ENCODE results near the gene ELFN1. TPM values are rescaled to one million over a fixed set of nuclear protein-coding genes. Genes with fewer than 3 reads are reported as not detected.
"Not testable (repeated sequence)": the region's sequence is repeated elsewhere in the genome, so short reads cannot be mapped to it uniquely, and the experiment has no call there.

The ELFN1 gene
- total RNA-seq, 1 experiment from 2014 or later: 22.2 TPM

DNA sequence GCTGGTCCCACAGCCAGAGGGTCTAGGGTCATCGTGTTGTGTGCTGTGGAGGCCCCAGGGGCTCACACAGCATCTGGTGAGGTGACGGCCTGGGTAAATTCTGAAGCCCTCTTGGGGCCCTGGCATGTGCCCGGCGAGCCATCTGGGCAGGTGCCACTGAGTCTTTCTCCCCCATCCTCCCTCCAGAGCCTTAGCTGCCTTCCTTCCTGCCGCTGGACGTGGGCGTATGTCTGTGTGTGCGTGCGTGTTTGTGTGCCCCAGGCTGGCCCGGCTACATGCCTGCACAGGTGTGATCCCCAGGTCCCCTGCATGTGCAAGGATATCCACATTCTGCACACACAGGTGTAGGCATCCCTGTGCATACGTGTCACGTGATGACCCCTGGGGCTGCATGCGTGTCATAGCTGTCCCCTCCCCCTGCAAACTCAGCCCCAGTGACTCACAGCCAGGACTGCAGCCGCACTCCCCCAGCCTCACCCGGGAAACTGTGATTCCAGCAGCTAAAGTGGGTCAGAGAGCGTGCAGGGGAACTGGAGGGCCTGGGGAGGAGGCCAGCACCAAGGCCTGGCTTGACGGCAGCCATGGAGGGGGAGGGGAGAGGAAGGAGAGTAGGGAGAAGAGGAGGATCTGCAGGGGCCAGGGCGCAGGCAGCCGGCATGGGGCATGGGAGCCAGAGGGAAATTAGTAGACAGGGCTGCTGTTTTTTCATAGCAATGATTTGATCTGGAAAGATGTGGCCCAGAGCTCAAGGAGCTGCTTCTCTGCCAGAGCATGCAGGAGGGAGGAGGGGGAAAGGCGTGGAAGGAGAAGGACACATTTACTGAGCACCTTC lies 46.4 kb downstream of the ELFN1 start:
- in situ Hi-C loops (cut with HindIII; ENCODE audit: low sequenced_read_pairs): no loop called here
- no peak for DNase-seq (ENCODE audit: low spot score)

DNA sequence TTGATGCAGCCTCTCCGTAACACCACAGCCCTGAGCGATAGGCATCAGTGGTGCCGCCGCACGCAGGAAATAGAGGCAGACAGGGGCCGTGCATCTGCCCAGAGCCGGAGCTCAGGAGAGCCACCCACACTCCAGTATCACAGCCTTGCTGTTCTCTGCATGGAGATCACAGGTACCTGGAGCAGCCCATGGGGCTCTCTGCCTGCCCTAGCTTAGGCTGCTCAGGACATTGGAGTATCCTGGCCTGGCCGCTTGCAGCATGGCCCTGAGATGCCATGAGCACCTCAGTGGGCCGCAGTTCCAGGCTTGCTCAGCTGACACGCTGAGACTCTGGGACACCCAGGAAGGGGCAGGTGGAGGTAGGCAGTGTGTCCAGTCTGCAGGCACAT lies 47.0 kb downstream of the ELFN1 start:
- DNase-seq (ENCODE audit: low spot score): no peak
- in situ Hi-C loops (cut with HindIII; ENCODE audit: low sequenced_read_pairs): no loop called here

DNA sequence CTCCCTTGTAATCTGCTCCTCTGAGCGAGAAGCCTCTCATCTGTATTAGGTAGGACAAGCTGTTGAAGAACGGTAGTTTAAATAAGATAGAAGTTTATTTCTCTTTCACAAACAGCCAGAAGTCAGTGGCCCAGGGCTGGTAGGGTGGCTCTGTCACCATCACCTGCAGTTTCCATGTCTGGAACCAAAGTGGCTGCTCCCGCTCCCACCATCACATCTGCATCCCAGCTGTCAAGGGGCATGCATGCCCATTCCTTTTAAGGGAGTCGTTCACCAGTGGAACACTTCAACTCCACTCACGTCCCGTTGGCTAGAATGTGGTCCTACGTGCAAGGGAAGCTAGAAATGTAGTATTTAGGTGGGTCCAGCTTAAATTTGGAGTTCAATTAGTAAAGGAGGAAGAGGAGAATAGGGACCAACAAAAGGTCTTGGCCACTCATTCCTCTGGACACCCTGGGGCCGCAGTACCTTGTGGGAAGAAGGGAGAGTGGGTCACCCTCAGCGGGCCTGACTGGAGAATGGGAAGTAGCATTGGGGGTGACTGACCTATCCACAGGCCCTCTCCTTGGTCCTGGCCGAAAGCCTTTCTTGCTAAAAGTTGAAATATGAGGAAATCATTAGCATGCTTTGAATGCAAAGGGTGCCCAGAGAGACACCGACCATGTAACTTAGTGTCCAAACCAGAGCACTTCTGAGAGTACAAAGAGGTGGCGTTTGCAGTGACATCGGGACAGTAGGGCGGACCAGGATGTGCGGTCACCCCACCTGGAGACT lies 48.0 kb downstream of the ELFN1 start:
- no peak for DNase-seq (ENCODE audit: low spot score)

DNA sequence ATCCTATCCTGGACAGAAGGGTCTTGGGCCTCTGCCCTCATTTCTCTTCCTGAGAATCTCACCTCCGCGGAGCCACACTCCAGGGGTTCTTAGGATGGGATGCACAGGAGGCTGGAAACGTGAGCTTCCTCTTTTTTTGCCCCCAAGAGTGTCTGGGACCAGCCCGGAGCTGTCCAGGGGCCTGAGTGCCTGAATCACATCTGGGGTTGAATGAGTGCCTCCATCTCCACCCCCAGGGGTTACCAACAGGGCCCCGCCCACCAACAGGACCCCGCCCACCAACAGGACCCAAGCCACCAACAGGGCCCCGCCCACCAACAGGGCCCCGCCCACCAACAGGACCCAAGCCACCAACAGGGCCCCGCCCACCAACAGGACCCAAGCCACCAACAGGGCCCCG lies 48.8 kb downstream of the ELFN1 start:
- DNase-seq (ENCODE audit: low spot score); in situ Hi-C loops (cut with HindIII; ENCODE audit: low sequenced_read_pairs): not testable (repeated sequence)

More for the DNA sequence above, 48.0 kb downstream of the ELFN1 start:
- in situ Hi-C loops (cut with HindIII; ENCODE audit: low sequenced_read_pairs): no loop called here

DNA sequence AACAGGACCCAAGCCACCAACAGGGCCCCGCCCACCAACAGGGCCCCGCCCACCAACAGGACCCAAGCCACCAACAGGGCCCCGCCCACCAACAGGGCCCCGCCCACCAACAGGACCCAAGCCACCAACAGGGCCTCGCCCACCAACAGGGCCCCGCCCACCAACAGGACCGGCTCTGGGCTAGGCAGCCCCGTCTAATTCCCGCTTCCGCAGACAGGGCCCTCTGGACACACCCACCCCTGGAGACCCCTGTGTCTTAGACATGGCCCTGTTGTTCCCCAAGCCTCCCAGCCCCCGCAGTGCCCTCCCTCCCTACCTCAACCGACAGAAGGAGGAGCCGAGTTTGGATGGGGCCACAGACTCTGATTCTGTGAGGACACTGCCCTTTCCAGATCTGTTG lies 49.2 kb downstream of the ELFN1 start:
- in situ Hi-C loops (cut with HindIII; ENCODE audit: low sequenced_read_pairs); DNase-seq (ENCODE audit: low spot score): not testable (repeated sequence)

DNA sequence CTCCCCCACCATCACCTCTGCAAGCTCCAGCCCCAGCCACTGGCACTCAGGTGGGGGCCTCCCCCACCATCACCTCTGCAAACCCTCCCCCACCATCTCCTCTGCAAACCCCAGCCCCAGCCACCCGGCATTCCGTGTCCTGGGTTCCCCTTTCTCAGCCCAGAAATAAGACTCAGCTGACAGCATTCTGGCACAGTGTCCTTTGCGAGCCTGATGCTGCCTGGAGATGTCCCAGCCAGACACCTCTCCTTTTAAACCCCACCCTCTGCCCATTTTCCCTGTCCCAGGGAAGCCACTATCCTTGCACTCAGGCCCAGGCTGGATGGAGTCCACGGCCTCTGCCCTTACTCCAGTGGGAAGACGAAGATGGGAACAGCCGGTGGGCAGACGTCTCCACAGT lies 49.8 kb downstream of the ELFN1 start:
- no peak for DNase-seq (ENCODE audit: low spot score)
- in situ Hi-C loops (cut with HindIII; ENCODE audit: low sequenced_read_pairs): no loop called here

DNA sequence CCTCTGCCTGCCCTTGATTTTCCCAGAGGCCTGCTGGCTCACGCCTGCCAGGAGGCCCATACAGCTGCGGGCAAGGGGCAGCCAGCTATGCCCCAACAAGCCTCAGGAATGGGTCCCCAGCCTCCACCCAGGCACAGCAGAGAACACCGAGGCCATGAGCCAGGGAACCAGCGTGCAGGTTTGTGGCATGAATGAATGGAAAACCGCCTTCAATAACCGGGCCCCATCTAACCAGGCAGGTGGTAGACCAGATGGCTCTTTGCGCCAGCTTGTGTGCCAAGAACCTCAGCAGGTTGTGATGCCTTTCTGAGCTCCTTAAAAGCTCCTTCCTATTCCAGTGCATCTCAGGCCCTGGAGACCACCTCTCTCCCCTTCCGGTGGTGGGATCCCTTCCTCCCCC lies 50.2 kb downstream of the ELFN1 start:
- peak; percentile 96 for DNase-seq (ENCODE audit: low spot score)

DNA sequence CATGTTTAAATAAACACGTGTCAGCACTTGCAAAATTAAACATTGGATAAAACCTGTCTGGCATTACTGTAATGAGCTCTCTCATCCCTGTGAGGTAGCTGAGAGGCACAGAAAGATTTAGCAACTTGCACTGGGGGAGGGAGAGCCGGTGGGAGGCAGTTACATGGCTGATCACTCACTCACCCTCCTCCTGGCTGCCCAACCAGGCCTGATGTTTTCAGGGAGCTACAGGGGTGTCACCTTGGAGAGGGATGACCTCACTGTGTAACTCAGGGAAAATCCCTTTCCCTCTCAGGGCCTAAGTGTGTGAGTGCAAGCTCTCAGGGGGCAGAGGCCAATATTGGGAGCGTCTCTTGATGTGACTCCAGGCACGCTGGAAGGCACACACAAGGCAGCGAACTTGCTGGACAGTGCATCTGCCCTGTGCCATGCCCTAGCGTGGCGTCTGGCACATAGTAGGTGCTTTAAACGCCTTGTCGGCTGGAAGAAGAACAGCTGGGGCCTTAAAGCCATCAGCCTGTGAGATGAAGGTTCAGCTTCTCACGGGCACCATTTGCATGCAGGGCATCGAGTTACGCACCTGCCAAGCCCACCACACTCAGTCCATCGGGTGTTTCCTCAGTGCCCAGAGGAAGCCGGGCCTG lies 51.1 kb downstream of the ELFN1 start:
- in situ Hi-C loops (cut with HindIII; ENCODE audit: low sequenced_read_pairs): no loop called here
- DNase-seq (ENCODE audit: low spot score): no peak

More for the DNA sequence above, 50.2 kb downstream of the ELFN1 start:
- in situ Hi-C loops (cut with HindIII; ENCODE audit: low sequenced_read_pairs): no loop called here

DNA sequence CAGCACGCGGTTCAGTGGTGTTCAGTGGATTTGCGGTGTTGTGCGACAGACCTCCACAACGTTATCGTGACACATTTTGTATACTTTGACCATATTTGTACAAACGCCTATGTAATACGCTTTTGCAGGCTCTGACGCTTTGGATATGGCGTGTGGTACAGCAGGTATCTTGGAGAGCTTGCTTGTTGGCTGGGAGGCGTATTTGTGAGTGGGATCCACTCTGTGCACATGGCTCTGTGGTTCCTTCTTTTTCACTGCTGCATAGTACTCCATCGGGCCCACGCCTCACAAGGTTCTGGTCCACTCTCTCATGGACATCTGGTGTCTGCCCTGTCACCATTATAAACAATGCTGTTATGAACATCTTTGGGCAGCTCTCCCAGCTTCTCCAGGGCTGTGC lies 53.2 kb downstream of the ELFN1 start:
- in situ Hi-C loops (cut with HindIII; ENCODE audit: low sequenced_read_pairs): no loop called here
- DNase-seq (ENCODE audit: low spot score): no peak

DNA sequence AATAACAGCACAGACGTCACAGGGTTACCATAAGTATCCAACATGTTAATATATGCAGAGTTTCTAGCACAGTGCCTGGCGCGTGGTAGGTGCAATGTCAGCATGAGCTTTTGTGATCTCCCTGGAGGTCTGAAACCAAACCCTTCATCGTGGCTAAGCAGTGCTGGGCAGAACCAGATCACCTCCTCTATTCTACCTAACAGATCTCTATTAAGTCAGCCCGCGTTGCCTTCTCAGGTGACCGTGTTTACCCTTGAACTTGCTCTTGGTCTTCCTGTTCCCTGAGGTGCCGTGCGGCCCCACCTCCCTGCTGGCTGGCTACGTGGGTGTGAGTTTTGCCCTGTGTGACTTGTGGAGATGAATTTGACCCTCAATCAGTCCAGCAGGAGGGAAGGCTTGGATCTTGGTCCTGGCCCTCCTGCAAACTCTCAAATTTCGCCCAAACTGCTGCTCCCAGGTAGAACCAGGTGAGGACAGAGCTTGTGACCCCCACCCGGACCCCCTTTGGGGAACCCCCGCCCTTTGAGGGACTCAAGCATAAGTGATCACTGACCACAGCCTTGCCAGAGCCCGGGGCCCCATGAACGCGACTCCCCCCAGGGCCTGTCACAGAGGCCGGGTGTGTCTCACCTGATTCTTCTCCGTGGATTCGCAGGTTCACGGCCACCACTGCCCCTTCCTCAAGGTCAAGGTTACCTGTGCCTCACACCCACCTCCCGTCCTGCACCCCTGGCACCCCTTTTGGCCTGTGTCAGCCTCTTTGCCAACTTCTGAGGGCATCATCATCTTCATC lies 54.2 kb downstream of the ELFN1 start:
- no peak for DNase-seq (ENCODE audit: low spot score)
- in situ Hi-C loops (cut with HindIII; ENCODE audit: low sequenced_read_pairs): no loop called here

DNA sequence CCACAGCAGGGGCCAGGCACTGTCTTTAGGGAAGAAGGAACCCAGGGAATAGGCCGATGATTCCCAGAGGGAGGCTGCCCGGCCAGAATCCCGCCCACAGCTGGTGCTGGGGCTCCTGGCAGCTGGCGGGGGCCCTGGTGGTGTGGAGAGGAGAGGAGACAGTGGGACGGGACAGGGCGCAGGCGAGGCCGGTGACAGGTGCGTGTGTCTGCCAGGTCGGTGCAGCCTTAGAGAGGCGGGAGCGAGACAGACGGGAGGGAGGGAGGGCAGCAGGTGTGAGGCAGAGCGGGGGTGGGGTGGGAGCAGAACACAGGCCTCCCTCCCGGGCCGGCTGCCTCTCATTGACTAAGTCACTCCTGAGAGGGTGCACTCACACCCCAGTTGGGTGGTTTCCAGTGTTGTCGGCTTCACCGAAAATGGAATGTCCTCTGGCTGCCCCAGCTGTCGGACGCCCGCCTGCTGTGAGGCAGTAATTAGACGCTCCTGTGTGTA lies 55.2 kb downstream of the ELFN1 start:
- peak; percentile 81 for DNase-seq (ENCODE audit: low spot score)
- in situ Hi-C loops (cut with HindIII; ENCODE audit: low sequenced_read_pairs): no loop called here

DNA sequence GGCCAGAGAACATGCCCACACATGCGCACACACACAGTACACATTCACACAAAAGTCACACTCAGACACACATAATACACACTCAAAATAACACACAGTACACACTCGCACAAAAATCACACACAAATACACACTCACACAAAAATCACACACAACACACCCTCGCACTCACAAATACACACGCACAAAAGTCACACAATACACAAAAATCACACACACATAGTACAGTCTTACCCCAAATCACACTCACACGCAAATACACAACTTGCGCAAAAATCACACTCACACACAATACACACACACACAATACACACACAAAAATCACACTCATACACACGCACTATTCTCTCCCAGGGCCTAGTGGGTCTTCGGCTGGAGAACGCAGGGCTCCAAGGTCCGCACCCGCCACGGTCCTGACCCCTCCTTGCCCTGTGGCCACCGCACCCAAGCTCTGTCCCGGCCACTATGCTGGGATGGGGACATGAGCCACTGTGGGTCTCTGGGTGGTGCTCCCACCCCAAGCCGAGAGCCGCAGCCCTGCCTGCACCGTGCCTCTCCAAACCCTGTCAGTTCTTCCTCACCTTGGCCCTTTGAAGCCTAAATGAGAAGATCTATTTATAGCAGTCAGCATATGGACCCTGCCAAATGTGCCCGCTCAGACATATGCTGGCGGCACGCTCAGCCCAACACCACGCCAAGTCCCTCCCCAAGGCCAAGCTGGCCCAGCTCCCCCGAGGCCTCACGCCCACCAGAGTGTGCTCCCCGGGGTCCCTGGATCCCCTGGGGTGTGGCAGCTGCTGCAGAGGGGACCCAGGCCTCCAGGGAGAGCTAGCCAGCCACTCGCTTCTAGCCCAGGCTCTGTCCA lies 55.9 kb downstream of the ELFN1 start:
- peak; percentile 82 for DNase-seq (ENCODE audit: low spot score)
- in situ Hi-C loops (cut with HindIII; ENCODE audit: low sequenced_read_pairs): no loop called here

DNA sequence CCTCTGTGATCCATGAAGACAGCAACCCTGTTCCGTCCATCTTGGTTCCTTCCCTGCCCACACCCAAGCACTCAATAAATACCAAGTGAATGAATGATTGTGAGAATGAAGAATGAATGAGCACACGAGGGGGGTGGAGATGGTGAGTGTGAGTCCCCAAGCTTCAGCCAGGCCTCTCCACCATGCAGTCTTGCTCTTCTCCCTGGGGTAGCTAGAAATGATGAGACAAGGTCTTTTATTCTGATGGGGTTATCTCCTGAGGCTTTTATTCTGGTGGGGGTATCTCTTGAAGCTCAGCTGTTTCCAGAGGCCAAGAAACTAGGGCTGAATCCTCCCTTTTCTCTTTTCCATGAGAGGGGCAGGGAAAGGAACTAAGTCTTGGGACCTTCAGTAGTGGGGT lies 57.0 kb downstream of the ELFN1 start:
- in situ Hi-C loops (cut with HindIII; ENCODE audit: low sequenced_read_pairs): no loop called here
- no peak for DNase-seq (ENCODE audit: low spot score)

DNA sequence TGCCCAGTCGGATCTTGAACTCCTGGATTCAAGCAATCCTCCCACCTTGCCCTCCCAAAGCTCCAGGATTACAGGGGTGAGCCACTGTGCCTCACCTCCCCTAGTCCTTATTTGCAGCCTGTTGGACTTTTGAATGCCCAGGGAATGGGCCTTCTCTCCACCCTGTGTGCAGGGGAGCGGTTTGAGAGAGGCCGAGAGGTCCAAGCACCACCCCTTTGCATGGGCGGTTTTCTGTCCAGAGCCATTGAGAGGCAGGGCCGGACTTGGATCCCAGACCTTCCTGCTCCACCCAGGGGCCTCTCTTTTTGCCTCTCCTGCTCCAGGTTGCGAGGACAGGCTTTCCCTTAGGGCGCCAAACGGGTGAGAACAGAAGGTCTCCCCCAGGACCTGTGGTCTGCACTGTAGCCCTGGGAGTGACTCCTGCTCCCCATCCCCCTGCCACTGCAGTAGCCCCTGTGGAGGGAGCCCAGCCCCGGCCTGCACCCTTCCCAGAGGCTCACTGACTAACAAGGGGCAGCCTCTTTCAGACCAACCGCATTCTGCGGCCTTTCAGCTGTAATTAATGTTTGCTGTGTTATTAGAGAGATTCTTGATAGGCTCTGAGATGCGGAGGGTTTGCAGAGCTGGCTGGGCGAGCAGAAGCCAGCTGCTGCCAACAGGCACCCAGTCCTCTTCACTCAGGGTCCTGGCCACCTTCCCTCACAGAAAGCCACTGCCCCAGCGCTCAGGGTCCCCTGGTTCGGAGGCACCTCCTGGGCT lies 57.9 kb downstream of the ELFN1 start:
- in situ Hi-C loops (cut with HindIII; ENCODE audit: low sequenced_read_pairs): no loop called here
- no peak for DNase-seq (ENCODE audit: low spot score)

DNA sequence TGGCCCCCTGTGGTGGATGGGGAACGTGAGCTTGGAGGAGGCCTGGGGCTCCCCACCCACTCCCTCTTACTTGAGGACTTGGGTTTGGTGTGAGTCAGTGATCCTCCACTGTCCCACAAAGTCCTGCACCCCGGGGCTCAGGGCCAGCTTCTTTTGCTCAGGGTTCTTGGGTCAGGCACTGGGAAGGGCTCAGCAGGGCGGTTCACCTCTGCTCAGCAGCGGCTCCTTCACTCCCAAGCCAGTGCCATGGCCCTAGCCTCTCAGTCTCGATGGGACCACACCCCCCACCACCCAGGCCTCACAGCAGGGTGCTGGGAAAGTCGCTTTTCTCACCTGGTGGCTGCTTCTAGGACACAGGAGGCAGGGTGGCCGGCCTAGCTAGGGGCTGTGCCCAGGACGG lies 59.1 kb downstream of the ELFN1 start:
- in situ Hi-C loops (cut with HindIII; ENCODE audit: low sequenced_read_pairs): no loop called here

DNA sequence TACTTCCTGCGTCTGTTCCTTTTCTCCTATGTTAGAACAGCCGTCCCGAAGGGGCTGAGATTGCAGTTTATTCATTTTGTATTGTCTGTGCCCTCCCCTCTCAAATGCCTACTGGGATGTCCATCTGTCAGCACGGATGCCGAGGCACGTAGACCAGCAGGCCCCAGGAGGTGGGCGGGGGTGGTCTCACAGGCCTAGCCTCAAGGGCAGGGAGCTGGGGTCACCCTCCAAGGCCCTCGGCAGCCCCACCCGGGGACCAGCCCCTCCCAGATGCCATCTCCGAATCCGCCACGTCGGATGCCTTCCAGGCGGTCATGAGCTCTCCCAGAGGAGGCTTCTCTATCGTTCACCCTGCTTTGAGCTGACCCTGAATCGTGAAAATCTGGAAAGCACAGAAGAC lies 59.7 kb downstream of the ELFN1 start:
- in situ Hi-C loops (cut with HindIII; ENCODE audit: low sequenced_read_pairs): no loop called here
- no peak for DNase-seq (ENCODE audit: low spot score)

More for the DNA sequence above, 59.1 kb downstream of the ELFN1 start:
- DNase-seq (ENCODE audit: low spot score): no peak

DNA sequence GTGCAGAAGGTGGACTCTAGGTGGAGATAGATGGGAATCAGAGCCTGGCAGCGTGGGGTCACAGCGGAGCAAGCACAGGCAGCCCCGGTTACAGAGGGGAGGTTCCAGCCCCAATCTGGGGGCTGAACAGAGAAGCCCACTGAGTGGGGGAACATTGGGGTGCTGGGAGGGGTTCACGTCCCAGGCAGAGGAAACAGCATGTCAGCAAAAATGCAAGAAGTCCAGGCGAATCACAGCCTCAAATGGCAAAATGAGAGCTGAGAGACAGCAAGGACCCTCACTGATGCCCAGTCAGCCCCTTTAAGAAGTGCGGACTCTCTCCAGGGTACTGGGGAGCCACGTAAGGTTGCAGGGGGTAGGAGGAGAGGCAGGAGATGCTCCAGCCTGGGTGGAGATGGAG lies 62.0 kb downstream of the ELFN1 start:
- in situ Hi-C loops (cut with HindIII; ENCODE audit: low sequenced_read_pairs): no loop called here
- no peak for DNase-seq (ENCODE audit: low spot score)

DNA sequence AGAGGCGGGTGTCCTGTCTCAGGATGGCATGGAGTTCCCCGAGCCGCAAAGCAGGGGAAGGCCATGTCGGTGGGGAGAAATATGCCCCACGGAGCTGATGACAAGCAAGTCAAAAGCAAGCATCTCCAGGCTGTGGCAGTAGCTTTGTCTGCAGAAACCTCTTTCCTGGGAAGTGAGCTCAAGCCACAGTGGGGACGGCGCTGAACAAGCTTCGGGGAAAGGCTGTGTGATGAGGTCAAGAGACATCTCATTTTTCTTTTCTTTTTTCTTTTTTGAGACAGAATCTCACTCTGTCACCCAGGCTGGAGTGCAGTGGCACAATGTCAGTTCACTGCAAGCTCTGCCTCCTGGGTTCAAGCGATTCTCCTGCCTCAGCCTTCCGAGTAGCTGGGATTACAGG lies 62.6 kb downstream of the ELFN1 start:
- no peak for DNase-seq (ENCODE audit: low spot score)
- in situ Hi-C loops (cut with HindIII; ENCODE audit: low sequenced_read_pairs): no loop called here
